ENCODE measurements around the gene ENO3. TPM values are rescaled to one million over a fixed set of nuclear protein-coding genes. Genes with fewer than 3 reads are reported as not detected.

ENO3 gene
- total RNA-seq, 1 donor from 2014 or later: 4.0 TPM

Small RNAs within 50 kb of the gene (microRNA-seq; reads per million reads assigned to microRNA genes)
- gene MIR6864 (ENCODE audit: borderline number of aligned reads): not detected
- not detected for gene MIR6865 (ENCODE audit: borderline number of aligned reads)

Other genes with a start within 250 kb of the ENO3 start
- 29.3 TPM for gene PELP1, start 247.0 kb upstream of the ENO3 start, total RNA-seq
- 131 TPM for gene ARRB2, start 240.5 kb upstream of the ENO3 start, total RNA-seq
- 16.1 TPM for gene MED11, start 219.7 kb upstream of the ENO3 start, total RNA-seq
- 2.9 TPM for gene ZMYND15, start 211.3 kb upstream of the ENO3 start, total RNA-seq
- 51.3 TPM for gene CXCL16, start 211.2 kb upstream of the ENO3 start, total RNA-seq
- gene TM4SF5, start 179.2 kb upstream of the ENO3 start, total RNA-seq: not detected
- 6.9 TPM for gene VMO1, start 164.8 kb upstream of the ENO3 start, total RNA-seq
- not detected for gene GLTPD2, start 162.2 kb upstream of the ENO3 start, total RNA-seq
- 109 TPM for gene PSMB6, start 155.0 kb upstream of the ENO3 start, total RNA-seq
- 22.8 TPM for gene PLD2, start 144.0 kb upstream of the ENO3 start, total RNA-seq
- 60.3 TPM for gene MINK1, start 117.8 kb upstream of the ENO3 start, total RNA-seq
- gene C17orf107, start 51.6 kb upstream of the ENO3 start, total RNA-seq: 3.0 TPM
- 1.6 TPM for gene CHRNE, start 48.0 kb upstream of the ENO3 start, total RNA-seq
- not detected for gene GP1BA, start 18.8 kb upstream of the ENO3 start, total RNA-seq
- 50.0 TPM for gene SLC25A11, start 11.1 kb upstream of the ENO3 start, total RNA-seq
- 63.3 TPM for gene RNF167, start 10.9 kb upstream of the ENO3 start, total RNA-seq
- 575 TPM for gene PFN1, start 2.6 kb upstream of the ENO3 start, total RNA-seq
- 55.5 TPM for gene SPAG7, start 16.7 kb downstream of the ENO3 start, total RNA-seq
- gene CAMTA2, start 36.6 kb downstream of the ENO3 start, total RNA-seq: 53.8 TPM
- gene INCA1, start 46.4 kb downstream of the ENO3 start, total RNA-seq: 0.71 TPM
- gene KIF1C, start 46.8 kb downstream of the ENO3 start, total RNA-seq: 213 TPM
- gene SLC52A1, start 84.3 kb downstream of the ENO3 start, total RNA-seq: 0.22 TPM
- gene ZFP3, start 127.3 kb downstream of the ENO3 start, total RNA-seq: 4.2 TPM
- gene ZNF232, start 160.8 kb downstream of the ENO3 start, total RNA-seq: 4.6 TPM
- 0.26 TPM for gene USP6, start 164.9 kb downstream of the ENO3 start, total RNA-seq
- 2.8 TPM for gene ZNF594, start 240.7 kb downstream of the ENO3 start, total RNA-seq